Trophoblast cell (in vitro differentiated cells and primary cell): ENCODE data around the gene LMAN2L.

ENCODE experiments used
- DNase-seq, 2 donors: peaks; one replicate each; pipeline ENCODE4 v3.0.0-alpha.2; 2016
- H2AFZ ChIP-seq: 2 replicates; pipeline ENCODE4 v1.6.1; 2013; ENCODE audit warnings: low read length, moderate library complexity, mild to moderate bottlenecking; ENCODE audit not compliant: insufficient read depth, poor library complexity
- H2AK5ac ChIP-seq: 2 replicates; pipeline ENCODE4 v1.6.1; 2013; ENCODE audit warnings: mild to moderate bottlenecking, low read length
- H2BK120ac ChIP-seq: 2 replicates; pipeline ENCODE4 v1.6.1; 2013; ENCODE audit warnings: low read length, mild to moderate bottlenecking, moderate library complexity; ENCODE audit not compliant: insufficient read depth, poor library complexity
- H2BK12ac ChIP-seq: 2 replicates; pipeline ENCODE4 v1.6.1; 2013; ENCODE audit warnings: mild to moderate bottlenecking, low read length, moderate library complexity
- H2BK5ac ChIP-seq: 2 replicates; pipeline ENCODE4 v1.6.1; 2013; ENCODE audit warnings: low read length, low read depth, moderate library complexity, mild to moderate bottlenecking; ENCODE audit not compliant: poor library complexity
- H3K14ac ChIP-seq: 2 replicates; pipeline ENCODE4 v1.6.1; 2013; ENCODE audit warnings: mild to moderate bottlenecking, low read length
- H3K18ac ChIP-seq: 2 replicates; pipeline ENCODE4 v1.6.1; 2013; ENCODE audit warnings: mild to moderate bottlenecking, low read length
- H3K23ac ChIP-seq: 2 replicates; pipeline ENCODE4 v1.6.1; 2013; ENCODE audit warnings: low read length
- H3K27ac ChIP-seq: 2 replicates; pipeline ENCODE4 v1.5.1; 2013; ENCODE audit warnings: low read depth, mild to moderate bottlenecking, inconsistent platforms, low read length, moderate library complexity
- H3K27me3 ChIP-seq: 2 replicates; pipeline ENCODE4 v1.6.1; 2013; ENCODE audit warnings: inconsistent platforms, mild to moderate bottlenecking, low read length, moderate library complexity; ENCODE audit not compliant: insufficient read depth
- H3K36me3 ChIP-seq, 2 experiments: 1 replicate in 1 of 2; 2 replicates in 1 of 2; pipeline ENCODE4 v1.6.1; 2013; ENCODE audit warnings: low read length in 2 of 2, mild to moderate bottlenecking in 2 of 2, moderate library complexity in 1 of 2; ENCODE audit not compliant: insufficient read depth in 2 of 2, control insufficient read depth in 1 of 2
- H3K4ac ChIP-seq: 2 replicates; pipeline ENCODE4 v1.6.1; 2013; ENCODE audit warnings: low read depth, mild to moderate bottlenecking, low read length, moderate library complexity
- H3K4me1 ChIP-seq, 2 experiments: 1 replicate in 1 of 2; 2 replicates in 1 of 2; pipeline ENCODE4 v1.6.1; 2013; ENCODE audit warnings: low read length in 2 of 2, mild to moderate bottlenecking in 2 of 2, moderate library complexity in 1 of 2; ENCODE audit not compliant: insufficient read depth in 2 of 2, control insufficient read depth in 1 of 2
- H3K4me2 ChIP-seq: 2 replicates; pipeline ENCODE4 v1.6.1; 2013; ENCODE audit warnings: inconsistent platforms, mild to moderate bottlenecking, low read length, moderate library complexity
- H3K4me3 ChIP-seq: 2 replicates; pipeline ENCODE4 v1.5.1; 2013; ENCODE audit warnings: mild to moderate bottlenecking, low read depth, low read length, inconsistent platforms
- H3K79me1 ChIP-seq: one replicate; pipeline ENCODE4 v1.6.1; 2013; ENCODE audit warnings: low read length
- H3K79me2 ChIP-seq: 2 replicates; pipeline ENCODE4 v1.6.1; 2013; ENCODE audit warnings: low read length, mild to moderate bottlenecking; ENCODE audit not compliant: control insufficient read depth, insufficient read depth, poor library complexity
- H3K9ac ChIP-seq: 2 replicates; pipeline ENCODE4 v1.6.1; 2013; ENCODE audit warnings: mild to moderate bottlenecking, low read length
- H3K9me3 ChIP-seq: 2 replicates; pipeline ENCODE4 v1.6.1; 2013; ENCODE audit warnings: low read depth, mild to moderate bottlenecking, control low read depth, inconsistent platforms, low read length; ENCODE audit not compliant: insufficient read depth
- H4K12ac ChIP-seq: 2 replicates; pipeline ENCODE4 v1.6.1; 2013; ENCODE audit warnings: low read depth, mild to moderate bottlenecking, low read length, moderate library complexity
- H4K8ac ChIP-seq: 2 replicates; pipeline ENCODE4 v1.6.1; 2013; ENCODE audit warnings: low read depth, mild to moderate bottlenecking, low read length, moderate library complexity
- H4K91ac ChIP-seq: one replicate; pipeline ENCODE4 v1.6.1; 2013; ENCODE audit warnings: low read depth, mild to moderate bottlenecking, low read length, moderate library complexity
- WGBS: extraction: QIAGEN DNeasy Blood & Tissue Kit; methylation state at CpG from one replicate; pipeline ENCODE4 v1.1.7; 2013; ENCODE audit warnings: missing lambda C conversion rate; ENCODE audit not compliant: insufficient read length, insufficient coverage; ENCODE audit errors: extremely low coverage; 5-methylcytosine and 5-hydroxymethylcytosine counted together

Gene LMAN2L

GRCh38 chr2:96783388-96783787 is 43.5 kb upstream of the LMAN2L start:
- H3K4ac ChIP-seq = no peak overlapping the region
- H4K91ac ChIP-seq = no peak overlapping the region
- no peak overlapping the region for H2BK12ac ChIP-seq
- H2BK120ac ChIP-seq = no peak overlapping the region
- H4K8ac ChIP-seq = no peak overlapping the region
- no peaks in the 10 kb centered on the region for H3K9me3 ChIP-seq
- no peak overlapping the region for H2AK5ac ChIP-seq
- no peak overlapping the region for H3K18ac ChIP-seq
- no peak overlapping the region for H4K12ac ChIP-seq
- H3K36me3 ChIP-seq = no peaks in the 10 kb centered on the region
- no peaks in the 10 kb centered on the region for H3K27me3 ChIP-seq
- H3K4me2 ChIP-seq = no peak overlapping the region
- H3K79me2 ChIP-seq = no peaks in the 10 kb centered on the region
- WGBS = no CpG with 5 or more reads among the region's 4 CpGs
- H3K79me1 ChIP-seq = no peaks in the 10 kb centered on the region
- DNase-seq = no peak
- H3K4me1 ChIP-seq = no peaks in the 10 kb centered on the region
- no peak overlapping the region for H2BK5ac ChIP-seq
- H3K4me3 ChIP-seq = no peak overlapping the region
- no peak overlapping the region for H3K23ac ChIP-seq
- H3K27ac ChIP-seq = no peak overlapping the region
- H3K9ac ChIP-seq = no peak overlapping the region
- no peak overlapping the region for H3K14ac ChIP-seq
- H2AFZ ChIP-seq = no peak overlapping the region

GRCh38 chr2:96775160-96775559 is 35.3 kb upstream of the LMAN2L start:
- H3K18ac ChIP-seq = no peak overlapping the region
- no peak overlapping the region for H4K91ac ChIP-seq
- no peak overlapping the region for H2BK120ac ChIP-seq
- H3K27me3 ChIP-seq = no peaks in the 10 kb centered on the region
- H3K23ac ChIP-seq = no peak overlapping the region
- no peak overlapping the region for H2AK5ac ChIP-seq
- no peak overlapping the region for H4K8ac ChIP-seq
- H3K27ac ChIP-seq = no peak overlapping the region
- H3K4me1 ChIP-seq = peaks cover 13 to 19% of the 10 kb centered on the region in 2 experiments
- no peak overlapping the region for H3K4ac ChIP-seq
- H4K12ac ChIP-seq = no peak overlapping the region
- H2AFZ ChIP-seq = no peak overlapping the region
- peaks cover 8% of the 10 kb centered on the region for H3K79me1 ChIP-seq
- no peak for DNase-seq
- no CpG with 5 or more reads among the region's 1 CpG for WGBS
- H3K36me3 ChIP-seq = peaks cover 0 to 4% of the 10 kb centered on the region in 2 experiments
- H3K9me3 ChIP-seq = peaks cover 4% of the 10 kb centered on the region
- H2BK12ac ChIP-seq = no peak overlapping the region
- H2BK5ac ChIP-seq = no peak overlapping the region
- H3K4me2 ChIP-seq = no peak overlapping the region
- no peak overlapping the region for H3K9ac ChIP-seq
- H3K79me2 ChIP-seq = no peaks in the 10 kb centered on the region
- H3K4me3 ChIP-seq = no peak overlapping the region
- no peak overlapping the region for H3K14ac ChIP-seq

- Histone ChIP-seq H3K27me3 (no peaks in the 10 kb centered on the region), H3K4me3 (no peak overlapping the region), H3K14ac (peak overlapping the region; percentile 45), H2BK5ac (no peak overlapping the region), H3K4me2 (no peak overlapping the region), H3K27ac (no peak overlapping the region), H3K79me2 (no peaks in the 10 kb centered on the region), H3K79me1 (peaks cover 8% of the 10 kb centered on the region), H4K8ac (peak overlapping the region; percentile 33), H4K12ac (no peak overlapping the region), H3K9me3 (peaks cover 4% of the 10 kb centered on the region), H2BK120ac (no peak overlapping the region), H3K36me3 (peaks cover 0 to 4% of the 10 kb centered on the region in 2 experiments), H2BK12ac (peak overlapping the region; percentile 53), H3K23ac (no peak overlapping the region), H4K91ac (peak overlapping the region; percentile 19), H2AK5ac (peak overlapping the region; percentile 39), H3K18ac (peak overlapping the region; percentile 66), H3K9ac (no peak overlapping the region), H3K4me1 (peaks cover 20 to 25% of the 10 kb centered on the region in 2 experiments), H2AFZ (no peak overlapping the region), H3K4ac (no peak overlapping the region)
- no CpG with 5 or more reads among the region's 7 CpGs for WGBS
- peak in 1 of 2 donors; percentile 39 for DNase-seq
These were observed 34.1 kb upstream of the LMAN2L start for GRCh38 chr2:96773922-96774321.

GRCh38 chr2:96772903-96773671 is 33.2 kb upstream of the LMAN2L start:
- DNase-seq = no peak
- Histone ChIP-seq H3K14ac (no peak overlapping the region), H3K9me3 (peaks cover 4% of the 10 kb centered on the region), H3K4me2 (no peak overlapping the region), H3K4me3 (no peak overlapping the region), H3K23ac (no peak overlapping the region), H3K79me1 (peaks cover 8% of the 10 kb centered on the region), H3K4ac (no peak overlapping the region), H3K9ac (no peak overlapping the region), H2BK12ac (no peak overlapping the region), H3K27ac (no peak overlapping the region), H2BK5ac (no peak overlapping the region), H2AK5ac (no peak overlapping the region), H3K36me3 (peaks cover 0 to 4% of the 10 kb centered on the region in 2 experiments), H2BK120ac (no peak overlapping the region), H2AFZ (no peak overlapping the region), H3K79me2 (no peaks in the 10 kb centered on the region), H4K8ac (no peak overlapping the region), H3K27me3 (no peaks in the 10 kb centered on the region), H4K12ac (no peak overlapping the region), H3K18ac (peak overlapping the region; percentile 13), H3K4me1 (peaks cover 20 to 25% of the 10 kb centered on the region in 2 experiments), H4K91ac (no peak overlapping the region)
- no CpG with 5 or more reads among the region's 12 CpGs for WGBS
